K562 (cell line): ENCODE measurements around the gene RPP21. TPM values are rescaled to one million over a fixed set of nuclear protein-coding genes. Genes with fewer than 3 reads are reported as not detected.

Experiments used
- ATAC-seq: fragments of 200-7000 bp; cut with Tn5 transposase; 3 replicates; pipeline ENCODE4 v1.9.1; 2020; ENCODE audit warnings: moderate library complexity
- BruUV-seq: library from RNA; stranded (reverse); fragments of 400-500 nt; replicated peaks from 2 replicates; lab custom pipeline; 2021; lab: Mats Ljungman, UMichigan
- CTCF ChIA-PET: fragments of 300-600 bp; formaldehyde crosslinking; extraction: SDS; loops from one replicate; lab custom pipeline; 2021; ENCODE audit warnings: low intra/inter-chr PET ratio; lab: Yijun Ruan, JAX
- POLR2A ChIA-PET: fragments of 300-600, 350-650 bp; sonication (Branson Sonifier 250); formaldehyde crosslinking; extraction: SDS; loops from one replicate; lab custom pipeline; 2021; ENCODE audit warnings: antibody characterized with exemption, inconsistent platforms; lab: Yijun Ruan, JAX
- DNase-seq, 4 experiments: peaks; one replicate each; pipeline versions ENCODE4 v3.0.0 to v3.0.0-alpha.2; 2011 to 2018; ENCODE audit warnings: low spot score in 3 of 4, mixed read lengths in 3 of 4; ENCODE audit errors: extremely low read depth in 1 of 4
- FAIRE-seq: peaks from 2 replicates; lab custom pipeline; 2011; peaks lifted over from hg19 to GRCh38; lab: Jason Lieb, UNC
- H2AFZ ChIP-seq: 2 replicates; pipeline ENCODE4 v1.6.0; 2011; ENCODE audit warnings: low read depth, low read length, control low read depth, inconsistent platforms
- H3K27ac ChIP-seq: fragments of 200-600 bp; 3 replicates; pipeline ENCODE4 v1.8.0; 2011; ENCODE audit warnings: low read depth, mild to moderate bottlenecking, control low read depth, inconsistent platforms, low read length, moderate library complexity, mixed read lengths; ENCODE audit errors: extremely low read depth
- H3K27me3 ChIP-seq, 2 experiments: fragments of 300-600 bp in 1 of 2; 2 replicates in 1 of 2; 3 replicates in 1 of 2; pipeline versions ENCODE4 v1.6.0 to v1.8.0; 2011; ENCODE audit warnings: inconsistent platforms in 2 of 2, low read length in 2 of 2, mild to moderate bottlenecking in 1 of 2, mixed read lengths in 1 of 2, moderate library complexity in 1 of 2; ENCODE audit not compliant: control insufficient read depth in 2 of 2, insufficient read depth in 2 of 2
- H3K36me3 ChIP-seq: fragments of 300-600 bp; 3 replicates; pipeline ENCODE4 v1.8.0; 2011; ENCODE audit warnings: mild to moderate bottlenecking, low read length, inconsistent platforms; ENCODE audit not compliant: control insufficient read depth, insufficient read depth
- H3K4me1 ChIP-seq, 2 experiments: fragments of 200-600 bp in 1 of 2; replicated peaks in 1 of 2; 2 replicates in 1 of 2; 3 replicates in 1 of 2; pipeline versions ENCODE4 v1.5.1 to v1.8.0; 2011; ENCODE audit warnings: inconsistent platforms in 2 of 2, low read length in 2 of 2, mild to moderate bottlenecking in 1 of 2, mixed read lengths in 1 of 2, moderate library complexity in 1 of 2; ENCODE audit not compliant: control insufficient read depth in 2 of 2, insufficient read depth in 2 of 2
- H3K4me2 ChIP-seq: 2 replicates; pipeline ENCODE4 v1.6.1; 2011; ENCODE audit warnings: low read length, control low read depth, inconsistent platforms, mixed read lengths; ENCODE audit not compliant: insufficient read depth
- H3K4me3 ChIP-seq: fragments of 200-600 bp; sonication (generic), shearing (Covaris generic); 2 replicates; pipeline ENCODE4 v1.5.1; 2016; ENCODE audit warnings: control low read depth, inconsistent platforms
- H3K79me2 ChIP-seq: fragments of 200-600 bp; 3 replicates; pipeline ENCODE4 v1.8.0; 2011; ENCODE audit warnings: low read length, inconsistent platforms; ENCODE audit not compliant: control insufficient read depth, insufficient read depth
- H3K9ac ChIP-seq, 2 experiments: 2 replicates each; pipeline versions ENCODE4 v1.6.0 to v1.6.1; 2011; ENCODE audit warnings: low read depth in 2 of 2, low read length in 2 of 2, control low read depth in 1 of 2, inconsistent platforms in 1 of 2, mild to moderate bottlenecking in 1 of 2, mixed read lengths in 1 of 2; ENCODE audit not compliant: insufficient read depth in 1 of 2
- H3K9me1 ChIP-seq: one replicate; pipeline ENCODE4 v1.6.0; 2011; ENCODE audit warnings: inconsistent platforms, mild to moderate bottlenecking, low read length, moderate library complexity; ENCODE audit not compliant: control insufficient read depth, insufficient read depth
- H3K9me3 ChIP-seq: replicated peaks from 2 replicates; pipeline ENCODE4 v1.5.1; 2011; ENCODE audit warnings: low read depth, low read length, inconsistent platforms; ENCODE audit not compliant: control insufficient read depth, insufficient read depth
- H4K20me1 ChIP-seq: replicated peaks from 2 replicates; pipeline ENCODE4 v1.6.1; 2011; ENCODE audit warnings: low read length, inconsistent platforms, mixed read lengths; ENCODE audit not compliant: control insufficient read depth, insufficient read depth
- ARID1B ChIP-seq: fragments of 450-650 bp; IDR thresholded peaks from 2 replicates; pipeline ENCODE4 v1.6.1; 2016; ENCODE audit warnings: antibody characterized with exemption, mild to moderate bottlenecking, inconsistent platforms
- ATF1 ChIP-seq, 2 experiments: fragments of 450-650 bp in 1 of 2; IDR thresholded peaks; 2 replicates each; pipeline ENCODE4 v1.6.1; 2016; ENCODE audit warnings: missing compliant biosample characterization in 1 of 2, missing genetic modification characterization in 1 of 2
- BRD9 ChIP-seq: fragments of 450-650 bp; IDR thresholded peaks from 2 replicates; pipeline ENCODE4 v1.6.1; 2018; ENCODE audit warnings: low read depth; ENCODE audit not compliant: partially characterized antibody
- CBFA2T3 ChIP-seq: fragments of 450-650 bp; IDR thresholded peaks from 2 replicates; pipeline ENCODE4 v1.6.1; 2017
- MYNN ChIP-seq, 2 experiments: sonication (generic); formaldehyde crosslinking in 1 of 2; IDR thresholded peaks; 2 replicates each; pipeline versions ENCODE4 v1.5.0 to v1.6.1; 2016 to 2020; ENCODE audit warnings: antibody characterized with exemption in 1 of 2, missing genetic modification reagents in 1 of 2
- POLR2B ChIP-seq: fragments of 450-650 bp; IDR thresholded peaks from 2 replicates; pipeline ENCODE4 v1.6.1; 2018; ENCODE audit warnings: low read depth; ENCODE audit not compliant: partially characterized antibody
- PRDM10 ChIP-seq: fragments of 450-650 bp; IDR thresholded peaks from 2 replicates; pipeline ENCODE4 v1.6.1; 2018; ENCODE audit not compliant: partially characterized antibody
- SMARCA4 ChIP-seq: fragments of 450-650 bp; IDR thresholded peaks from 2 replicates; pipeline ENCODE4 v1.6.1; 2016
- SP1 ChIP-seq: sonication (generic); formaldehyde crosslinking; IDR thresholded peaks from 2 replicates; pipeline ENCODE4 v1.8.1; 2022; ENCODE audit warnings: mild to moderate bottlenecking, missing genetic modification reagents
- TEAD4 ChIP-seq, 2 experiments: sonication (generic) in 1 of 2; formaldehyde crosslinking in 1 of 2; IDR thresholded peaks; 2 replicates each; pipeline versions ENCODE4 v1.6.1 to v1.8.0; 2012 to 2022; ENCODE audit warnings: borderline replicate concordance in 1 of 2, inconsistent platforms in 1 of 2, low read length in 1 of 2, mild to moderate bottlenecking in 1 of 2, missing genetic modification reagents in 1 of 2
- ZNF175 ChIP-seq: fragments of 200-800 bp; sonication (Bioruptor generic); IDR thresholded peaks from 2 replicates; pipeline ENCODE4 v1.6.1; 2016; ENCODE audit warnings: low read depth, mild to moderate bottlenecking, missing genetic modification characterization, missing compliant biosample characterization
- ZNF592 ChIP-seq: fragments of 450-650 bp; IDR thresholded peaks from 2 replicates; pipeline ENCODE4 v1.6.1; 2017; ENCODE audit warnings: antibody characterized with exemption, mild to moderate bottlenecking
- ZNF764 ChIP-seq: fragments of 250-450 bp; sonication (Bioruptor Pico); IDR thresholded peaks from 2 replicates; pipeline ENCODE4 v1.4.0; 2020; ENCODE audit warnings: low read depth, mild to moderate bottlenecking, moderate library complexity
- WGBS: fragments of 100-300 bp; shearing (Covaris generic); methylation state at CpG from one replicate; pipeline ENCODE4 v1.1.6; 2016; ENCODE audit warnings: low coverage, mixed read lengths; ENCODE audit not compliant: insufficient coverage; ENCODE audit errors: missing lambda C conversion rate; 5-methylcytosine and 5-hydroxymethylcytosine counted together
- in situ Hi-C: fragments of 300-500 bp; cut with MboI; formaldehyde crosslinking; loops from 4 replicates; pipeline ENCODE4 v1.15.0; 2018; ENCODE audit warnings: inconsistent platforms, mixed read lengths
- intact Hi-C: fragments of 100-400 bp; cut with micrococcal nuclease; formaldehyde crosslinking; loops from 2 replicates; pipeline ENCODE4 v1.14.2; 2022
- polyA plus RNA-seq, 8 experiments: library from polyadenylated mRNA; depleted of rRNA in 4 of 8; stranded (reverse) in 5 of 8; unstranded in 3 of 8; fragments of >200 nt; fragmentation: Nextera tagmentation in 2 of 8; fragmentation: Illumina TruSeq in 1 of 8; extraction: Ambion mirVana in 2 of 8; extraction: Trizol in 1 of 8; gene quantifications; 2 replicates each; pipeline versions ENCODE4 v1.2.1 to v1.2.3, GENCODE V29; 2011 to 2014; ENCODE audit warnings: inconsistent platforms in 1 of 8, missing spikeins in 1 of 8
- total RNA-seq, 7 experiments: library from RNA; depleted of rRNA in 6 of 7; stranded (reverse); fragments of >200 nt in 6 of 7; fragmentation: Illumina TruSeq in 2 of 7; extraction: Trizol in 2 of 7; gene quantifications; 2 replicates each; pipeline versions ENCODE4 v1.2.1 to v1.2.3, GENCODE V29; 2011 to 2021; ENCODE audit warnings: low replicate concordance in 1 of 7

Gene RPP21
- total and polyA plus RNA-seq, 9 of the 15 experiments (the other 6 are each of a cell fraction or from before 2014, with no cell fraction given): 62.1 to 362 (median 166) TPM

DNA sequence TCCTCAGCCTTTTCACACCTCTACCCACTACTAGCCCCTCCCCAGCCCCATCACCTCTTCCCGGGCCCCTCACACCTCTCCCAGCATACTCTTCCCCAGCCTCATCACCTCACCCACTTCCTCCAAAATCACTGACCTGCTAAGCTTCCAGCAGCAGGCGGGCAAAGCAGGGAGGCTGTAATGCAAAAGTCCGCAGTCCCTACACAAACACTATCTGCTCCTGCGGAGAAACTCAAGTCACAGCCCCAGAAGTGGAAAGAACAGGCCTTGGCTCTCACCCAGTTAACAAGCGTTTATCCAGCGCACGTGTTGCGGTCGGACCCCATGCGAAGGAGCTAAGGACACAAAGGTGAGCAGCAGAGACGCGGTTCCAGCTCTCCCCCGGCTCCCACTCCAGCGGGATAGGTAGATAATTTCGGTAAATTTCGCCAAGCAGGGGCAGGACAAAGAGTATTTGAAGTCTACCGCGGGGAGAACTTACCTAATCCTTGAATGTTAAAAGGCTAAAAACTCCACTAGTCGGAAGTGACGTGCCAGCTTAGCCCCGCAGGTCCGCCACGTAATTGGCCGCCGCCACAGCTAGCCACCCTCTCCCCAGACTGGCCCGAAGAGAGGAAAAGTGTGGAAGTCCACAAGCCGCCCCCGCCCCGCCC is 19.0 kb upstream of the RPP21 start:
- H3K9me3 ChIP-seq: no peaks in the 10 kb centered on the region
- POLR2A ChIA-PET: interaction anchor here (0.7 to 2.7 kb wide), 13 partner anchors 9 to 549 kb away, joined by 3 to 18 read pairs (median 4); partner anchors contain the start of genes PPP1R11 and RPP21
- CTCF ChIA-PET: no interaction called here
- in situ Hi-C loops: no loop called here
- H2AFZ ChIP-seq: peak overlapping the region; percentile 97
- peak overlapping the region; percentile 84 for H3K4me3 ChIP-seq
- H3K27me3 ChIP-seq: no peaks in the 10 kb centered on the region
- peaks cover 70% of the 10 kb centered on the region for H3K79me2 ChIP-seq
- peaks cover 48% of the 10 kb centered on the region for H3K36me3 ChIP-seq
- peak overlapping the region; percentile 92 for H3K27ac ChIP-seq
- peak overlapping the region; percentile 95 for H3K4me2 ChIP-seq
- peak; percentile 21 for ATAC-seq
- WGBS: under 1% methylated on average over 29 of the region's 29 CpGs
- H3K9ac ChIP-seq: peak overlapping the region; percentile 90 to 94
- intact Hi-C loops: loop anchor here (1.0 kb wide), 1 partner anchor 19 kb away; the partner anchor contains the start of gene RPP21
- DNase-seq: peak in 3 of 4 experiments; percentile 30 to 81 (median 78)
- FAIRE-seq: peak; percentile 23
- H3K9me1 ChIP-seq: no peaks in the 10 kb centered on the region
- peaks cover 9% of the 10 kb centered on the region for H4K20me1 ChIP-seq
- no TSS peak for BruUV-seq
- peaks cover 22 to 39% of the 10 kb centered on the region in 2 experiments for H3K4me1 ChIP-seq
- TF ChIP-seq MYNN (IDR thresholded peaks at IDR 0.05): no peak
- TF ChIP-seq MYNN (CRISPR knock-in tag; IDR thresholded peaks at IDR 0.05): no peak
- TF ChIP-seq BRD9: peak; percentile 87
- TF ChIP-seq SP1 (CRISPR knock-in tag): peak; percentile 47; the same call in 1 of the 2 replicates
- peak; percentile 56 for TF ChIP-seq POLR2B
- no peak for TF ChIP-seq ZNF175 (CRISPR knock-in tag)
- TF ChIP-seq PRDM10: peak; percentile 46
- peak; percentile 80 for TF ChIP-seq ZNF592
- TF ChIP-seq TEAD4 (IDR thresholded peaks at IDR 0.05; ENCODE audit: low read length): no peak
- TF ChIP-seq TEAD4 (CRISPR knock-in tag; IDR thresholded peaks at IDR 0.05; ENCODE audit: borderline replicate concordance): 0 out of 2 replicates have a peak, but pooled peaks have one; percentile 41
- peak; percentile 48; the same call in 1 of the 2 replicates for TF ChIP-seq SMARCA4
- 0 out of 2 replicates have a peak, but pooled peaks have one; percentile 36 for TF ChIP-seq ZNF764 (CRISPR knock-in tag)
- 0 out of 2 replicates have a peak, but pooled peaks have one; percentile 27 for TF ChIP-seq ATF1 (CRISPR knock-in tag; IDR thresholded peaks at IDR 0.05)
- no peak; the same call in 1 of the 2 replicates for TF ChIP-seq ATF1 (tag; IDR thresholded peaks at IDR 0.05)
- peak; percentile 36 for TF ChIP-seq CBFA2T3
- TF ChIP-seq ARID1B: peak; percentile 65
